ENCODE results near the gene MYO3B.

Gene MYO3B

DNA sequence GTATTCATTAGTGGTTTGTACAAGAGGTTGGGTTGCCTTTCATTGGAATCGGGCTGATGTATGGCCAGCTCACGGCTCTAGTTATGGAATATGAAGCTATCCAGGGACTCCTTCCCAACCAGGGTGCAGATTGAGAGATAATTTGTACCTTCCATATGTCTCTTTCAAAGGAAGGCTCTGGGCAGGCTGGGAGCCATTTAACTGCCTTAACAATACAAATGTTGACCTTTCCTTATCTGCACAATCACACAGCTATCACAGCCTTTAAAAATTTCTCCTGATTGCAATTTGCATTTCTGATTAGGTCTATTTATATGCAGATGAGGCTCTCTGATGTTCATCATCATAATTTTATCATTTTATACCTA, 58.7 kb downstream of the MYO3B start:
- H3K27ac ChIP-seq = no peak overlapping the region
- TF ChIP-seq ZFX (IDR thresholded peaks at IDR 0.05) = no peak
- TF ChIP-seq, protein P1, sequence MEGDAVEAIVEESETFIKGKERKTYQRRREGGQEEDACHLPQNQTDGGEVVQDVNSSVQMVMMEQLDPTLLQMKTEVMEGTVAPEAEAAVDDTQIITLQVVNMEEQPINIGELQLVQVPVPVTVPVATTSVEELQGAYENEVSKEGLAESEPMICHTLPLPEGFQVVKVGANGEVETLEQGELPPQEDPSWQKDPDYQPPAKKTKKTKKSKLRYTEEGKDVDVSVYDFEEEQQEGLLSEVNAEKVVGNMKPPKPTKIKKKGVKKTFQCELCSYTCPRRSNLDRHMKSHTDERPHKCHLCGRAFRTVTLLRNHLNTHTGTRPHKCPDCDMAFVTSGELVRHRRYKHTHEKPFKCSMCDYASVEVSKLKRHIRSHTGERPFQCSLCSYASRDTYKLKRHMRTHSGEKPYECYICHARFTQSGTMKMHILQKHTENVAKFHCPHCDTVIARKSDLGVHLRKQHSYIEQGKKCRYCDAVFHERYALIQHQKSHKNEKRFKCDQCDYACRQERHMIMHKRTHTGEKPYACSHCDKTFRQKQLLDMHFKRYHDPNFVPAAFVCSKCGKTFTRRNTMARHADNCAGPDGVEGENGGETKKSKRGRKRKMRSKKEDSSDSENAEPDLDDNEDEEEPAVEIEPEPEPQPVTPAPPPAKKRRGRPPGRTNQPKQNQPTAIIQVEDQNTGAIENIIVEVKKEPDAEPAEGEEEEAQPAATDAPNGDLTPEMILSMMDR (conservative IDR thresholded peaks at IDR 0.05) = no peak

DNA sequence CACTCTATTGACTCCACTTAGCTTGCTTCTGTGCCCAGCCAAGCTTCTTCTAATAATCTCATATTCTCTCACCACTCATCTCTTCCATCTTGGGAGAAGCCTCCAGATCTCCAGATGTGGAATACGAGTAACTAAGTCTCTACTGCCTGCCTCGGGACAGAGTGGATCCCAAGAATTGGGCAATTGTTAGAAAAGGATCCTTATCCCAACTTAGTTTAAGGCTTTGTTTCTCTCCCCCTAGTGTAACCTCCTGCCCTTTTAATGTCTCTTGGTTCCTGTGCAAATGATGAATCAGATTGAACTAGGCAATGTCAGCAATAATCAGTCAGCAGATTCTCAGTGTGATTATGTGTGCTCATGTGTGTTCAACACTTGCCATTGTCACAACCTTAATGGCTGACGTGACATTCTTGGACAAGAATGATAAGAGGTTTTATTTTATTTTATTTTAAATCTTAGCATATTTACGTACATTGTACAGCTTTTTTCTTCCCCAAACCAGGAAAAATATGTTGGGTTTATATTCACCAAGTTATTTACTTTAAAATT, 59.7 kb downstream of the MYO3B start:
- no peak for TF ChIP-seq ZFX (IDR thresholded peaks at IDR 0.05)
- TF ChIP-seq, protein P1 (conservative IDR thresholded peaks at IDR 0.05) = no peak
- no peak overlapping the region for H3K27ac ChIP-seq

DNA sequence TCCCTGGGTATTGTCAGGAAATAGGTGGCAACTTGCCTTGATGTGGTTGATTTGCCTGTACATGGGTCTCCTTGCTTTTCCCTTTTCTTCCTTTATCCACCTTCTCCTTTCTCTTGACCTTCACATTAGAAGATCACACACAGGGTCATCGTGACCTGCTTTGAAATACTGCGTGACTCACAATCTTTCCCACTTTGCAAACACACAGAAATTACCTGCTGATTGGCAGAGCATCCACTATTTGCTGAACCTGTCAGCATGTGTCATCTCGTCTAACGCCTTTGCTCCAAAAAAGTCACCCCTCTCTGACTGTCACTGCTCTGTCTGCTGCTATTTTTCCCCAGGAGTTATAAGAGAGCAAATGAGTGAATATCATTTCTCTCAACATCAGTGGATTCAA, 60.8 kb downstream of the MYO3B start:
- no peak overlapping the region for H3K27ac ChIP-seq

DNA sequence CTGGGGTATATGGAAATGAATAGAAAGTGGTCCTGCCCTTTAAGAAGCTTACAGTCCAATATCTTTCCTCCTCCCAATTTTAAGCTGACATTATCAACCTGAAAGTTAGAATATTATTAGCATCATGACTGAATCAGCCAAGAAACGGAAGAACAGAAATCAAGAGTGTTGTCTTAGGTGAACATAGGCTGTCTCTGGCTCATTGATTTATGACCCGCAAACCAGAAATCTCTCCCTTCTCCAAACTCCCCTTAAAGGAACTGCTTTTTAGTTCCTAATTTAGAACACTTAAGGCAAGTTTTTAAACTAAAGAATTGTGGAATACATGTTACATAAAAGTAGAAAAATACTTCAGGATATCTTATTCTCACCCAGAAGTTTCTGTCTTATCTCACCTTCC, 62.7 kb downstream of the MYO3B start:
- TF ChIP-seq, protein P1 (conservative IDR thresholded peaks at IDR 0.05) = no peak
- H3K27ac ChIP-seq = no peak overlapping the region

More for the DNA sequence above, 60.8 kb downstream of the MYO3B start:
- TF ChIP-seq, protein P1 (conservative IDR thresholded peaks at IDR 0.05) = no peak
- TF ChIP-seq ZFX (IDR thresholded peaks at IDR 0.05) = no peak

DNA sequence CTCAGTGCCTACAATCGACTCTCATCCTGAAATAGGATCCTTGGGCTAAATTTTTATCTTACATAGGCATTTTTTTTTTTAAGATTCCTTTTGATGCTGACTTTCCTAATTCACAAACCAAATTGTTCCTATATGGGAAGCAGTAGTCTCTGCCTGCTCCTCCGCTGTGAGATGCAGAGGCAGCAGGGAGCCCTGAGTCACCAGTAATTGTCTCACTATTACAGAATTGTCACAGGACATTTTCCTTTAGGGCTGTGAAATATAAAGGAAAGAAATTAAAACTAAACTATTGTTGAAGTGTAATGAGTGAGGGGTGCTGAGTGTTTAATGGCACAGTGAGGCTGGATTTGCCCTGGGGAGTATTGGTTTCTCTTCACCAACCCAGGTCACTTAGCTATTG, 63.8 kb downstream of the MYO3B start:
- TF ChIP-seq, protein P1 (conservative IDR thresholded peaks at IDR 0.05) = no peak
- TF ChIP-seq ZFX (IDR thresholded peaks at IDR 0.05) = no peak
- no peak overlapping the region for H3K27ac ChIP-seq

DNA sequence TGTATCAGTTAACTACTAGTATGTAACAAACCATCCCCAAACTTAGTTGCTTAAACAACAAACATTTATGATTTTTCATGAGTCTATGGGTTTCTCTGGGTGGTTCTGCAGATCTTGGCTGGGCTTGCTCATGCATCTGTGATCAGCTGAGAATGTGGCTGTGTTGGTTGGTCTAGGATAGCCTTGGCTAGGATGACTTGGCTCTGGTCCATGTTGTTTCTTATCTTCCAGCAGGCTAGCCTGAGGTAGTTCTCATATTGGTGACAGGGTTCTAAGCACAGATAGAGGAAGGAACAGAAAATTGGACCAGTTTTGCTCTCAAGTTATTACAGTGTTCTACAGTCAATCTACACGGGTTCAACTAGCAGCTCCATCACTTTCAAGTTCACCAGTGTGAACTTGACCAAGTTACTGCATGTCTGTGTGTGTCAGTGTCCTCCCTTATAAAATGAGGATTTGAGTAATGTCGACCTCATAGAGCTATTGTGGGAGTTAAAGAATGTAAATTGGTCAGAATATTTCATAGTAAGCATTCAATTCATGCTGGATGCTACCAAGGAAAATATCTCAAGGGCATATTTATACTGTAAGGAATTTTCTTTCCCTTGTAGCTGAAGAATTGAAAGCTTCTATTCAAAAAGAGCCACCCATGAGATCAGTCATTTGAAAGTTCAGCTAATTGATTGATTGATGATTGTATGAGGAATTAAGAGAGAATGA, 65.3 kb downstream of the MYO3B start:
- TF ChIP-seq ZFX (IDR thresholded peaks at IDR 0.05) = no peak
- TF ChIP-seq, protein P1 (conservative IDR thresholded peaks at IDR 0.05) = no peak
- H3K27ac ChIP-seq = no peak overlapping the region

DNA sequence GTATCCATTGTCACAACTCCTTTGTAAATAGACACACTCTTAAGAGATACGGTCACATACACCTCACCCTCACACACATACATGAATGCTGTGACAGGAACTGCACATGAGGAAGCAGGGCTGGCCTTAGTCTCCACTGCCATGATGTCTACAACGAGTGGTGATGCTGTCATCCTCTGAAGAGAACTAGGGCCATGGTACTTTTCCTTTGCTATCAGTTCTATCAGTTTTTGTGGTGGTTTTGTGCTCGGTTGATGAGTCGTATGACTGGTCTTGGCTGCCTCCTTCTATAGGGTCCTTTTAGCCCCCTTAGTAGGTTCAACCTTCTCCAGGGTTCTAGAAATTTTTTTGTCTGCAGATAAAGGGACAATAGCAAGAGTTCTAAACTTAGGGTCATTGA, 66.0 kb downstream of the MYO3B start:
- TF ChIP-seq ZFX (IDR thresholded peaks at IDR 0.05) = no peak
- TF ChIP-seq, protein P1 (conservative IDR thresholded peaks at IDR 0.05) = no peak
- no peak overlapping the region for H3K27ac ChIP-seq
